ENCODE results near the gene GOLGA1.

Gene GOLGA1

GRCh38 chr9:124882231-124882630 lies 58.7 kb downstream of the GOLGA1 start:
- no peak for DNase-seq (ENCODE audit: low read depth in 2 of 2)

- DNase-seq (ENCODE audit: low read depth in 2 of 2): no peak
These were observed 59.6 kb downstream of the GOLGA1 start for GRCh38 chr9:124881138-124881743.

GRCh38 chr9:124880501-124880900 lies 60.4 kb downstream of the GOLGA1 start:
- no peak for DNase-seq (ENCODE audit: low read depth in 2 of 2)

GRCh38 chr9:124879226-124879625 lies 61.7 kb downstream of the GOLGA1 start:
- no peak for DNase-seq (ENCODE audit: low read depth in 2 of 2)

GRCh38 chr9:124878518-124878917 lies 62.4 kb downstream of the GOLGA1 start:
- no peak for DNase-seq (ENCODE audit: low read depth in 2 of 2)

- DNase-seq (ENCODE audit: low read depth in 2 of 2): no peak
These were observed 62.9 kb downstream of the GOLGA1 start for GRCh38 chr9:124878021-124878420.

GRCh38 chr9:124877021-124877782 lies 63.7 kb downstream of the GOLGA1 start:
- DNase-seq (ENCODE audit: low read depth in 2 of 2): no peak

- no peak for DNase-seq (ENCODE audit: low read depth in 2 of 2)
These were observed 65.4 kb downstream of the GOLGA1 start for GRCh38 chr9:124875501-124875900.

GRCh38 chr9:124873664-124874063 lies 67.2 kb downstream of the GOLGA1 start:
- no peak for DNase-seq (ENCODE audit: low read depth in 2 of 2)

GRCh38 chr9:124871156-124871561 lies 69.7 kb downstream of the GOLGA1 start:
- DNase-seq (ENCODE audit: low read depth in 2 of 2): no peak

- no peak for DNase-seq (ENCODE audit: low read depth in 2 of 2)
These were observed 70.2 kb downstream of the GOLGA1 start for GRCh38 chr9:124870723-124871122.

GRCh38 chr9:124869986-124870560 lies 70.8 kb downstream of the GOLGA1 start:
- DNase-seq (ENCODE audit: low read depth in 2 of 2): peak; percentile 82 to 93

GRCh38 chr9:124869466-124869985 lies 71.4 kb downstream of the GOLGA1 start:
- DNase-seq (ENCODE audit: low read depth in 2 of 2): peak in 1 of 2 donors; percentile 26

GRCh38 chr9:124868511-124869465 lies 72.1 kb downstream of the GOLGA1 start:
- DNase-seq (ENCODE audit: low read depth in 2 of 2): peak; percentile 87 to 92

GRCh38 chr9:124863371-124863871 lies 77.5 kb downstream of the GOLGA1 start:
- DNase-seq (ENCODE audit: low read depth in 2 of 2): no peak

- DNase-seq (ENCODE audit: low read depth in 2 of 2): peak; percentile 93 to 95
These were observed 79.3 kb downstream of the GOLGA1 start, which contains the start of the genes ARPC5L and RPL35 for GRCh38 chr9:124861342-124862229. Gene ARPC5L, plus strand, starts transcription at chr9:124862130. Its CDS starts 7,161 bp downstream, at chr9:124869291. Gene RPL35, minus strand, starts transcription at chr9:124861957. Its CDS starts 45 bp downstream, at chr9:124861912.

GRCh38 chr9:124860582-124861341 lies 80.1 kb downstream of the GOLGA1 start:
- no peak for DNase-seq (ENCODE audit: low read depth in 2 of 2)

- DNase-seq (ENCODE audit: low read depth in 2 of 2): no peak
These were observed 80.9 kb downstream of the GOLGA1 start for GRCh38 chr9:124859803-124860581.

Measured in stimulated activated CD4-positive, alpha-beta T cell treated with anti-CD3 and anti-CD28 coated beads, Interleukin-15, amount 100 ng/mL, for 48 hours (primary cell).